HG03469 (cell line): ENCODE measurements around the gene DDX10.
"Not testable (repeated sequence)": the region's sequence is repeated elsewhere in the genome, so short reads cannot be mapped to it uniquely, and the experiment has no call there.

Experiments used
- ATAC-seq: cut with Tn5 transposase; IDR thresholded peaks from one replicate; pipeline ENCODE4 v1.9.1; 2021; ENCODE audit warnings: mild to moderate bottlenecking, moderate library complexity, moderate number of reproducible peaks; ENCODE audit not compliant: unreplicated experiment

DDX10 gene

DNA sequence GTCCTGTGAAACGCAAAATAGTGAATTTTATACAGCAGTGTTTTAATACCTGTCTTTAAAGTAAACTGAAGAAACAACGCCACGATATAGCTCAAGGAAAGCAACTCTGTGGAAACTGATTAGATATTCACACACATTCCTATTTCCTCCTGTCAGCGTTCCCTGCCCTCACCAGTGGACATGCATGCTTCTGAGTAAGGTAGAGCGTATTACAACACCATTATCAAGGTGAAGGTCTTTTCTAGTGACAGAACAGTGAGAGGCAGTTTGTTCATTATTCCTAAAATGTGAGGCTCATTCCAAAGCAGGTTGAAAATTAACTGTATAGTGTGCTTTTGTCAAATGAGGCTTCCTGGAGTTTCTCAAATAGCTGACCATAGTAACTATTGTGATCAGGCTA lies 153.1 kb downstream of the DDX10 start:
- no peak for ATAC-seq

DNA sequence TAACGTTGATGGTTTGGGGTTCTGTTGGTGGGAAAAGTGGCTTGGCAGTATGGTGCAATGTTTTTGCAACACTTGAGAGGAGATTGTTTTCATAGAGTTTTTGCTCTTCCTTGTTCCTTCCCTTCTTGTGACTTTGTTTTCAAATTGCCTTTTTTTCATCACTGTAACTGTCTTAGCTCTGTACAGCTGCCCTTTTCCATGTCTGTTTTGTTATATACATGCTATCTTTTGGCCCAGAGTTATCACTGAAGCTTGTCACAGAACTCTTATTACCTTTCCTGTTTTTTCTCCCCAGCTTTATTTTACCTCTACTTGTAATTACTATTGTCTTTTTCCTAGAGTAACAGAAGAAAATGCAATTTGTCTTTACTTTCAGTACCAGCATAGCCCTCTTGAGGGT lies 154.1 kb downstream of the DDX10 start:
- no peak for ATAC-seq

GRCh38 chr11:108819957-108820356 lies 155.1 kb downstream of the DDX10 start:
- no peak for ATAC-seq

GRCh38 chr11:108823960-108824359 lies 159.1 kb downstream of the DDX10 start:
- not testable (repeated sequence) for ATAC-seq

DNA sequence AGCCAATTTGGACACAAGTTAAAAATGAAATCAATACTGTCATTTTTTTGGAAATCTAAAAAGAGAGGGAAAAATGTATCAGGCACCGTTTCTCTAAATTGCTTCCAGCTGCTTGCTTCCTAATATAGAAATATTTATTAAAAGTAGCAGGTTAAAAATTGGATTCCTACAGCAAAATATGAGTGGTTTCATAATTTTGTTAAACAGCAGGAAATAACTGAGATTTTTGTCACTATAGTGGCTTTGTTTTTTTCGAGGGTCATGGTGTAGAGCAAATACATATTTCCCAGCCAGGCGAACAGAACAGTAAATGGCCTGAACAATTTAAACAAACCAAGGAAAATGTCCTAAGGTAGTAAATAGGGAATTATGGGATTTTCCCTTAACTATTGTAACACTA lies 159.7 kb downstream of the DDX10 start:
- no peak for ATAC-seq

DNA sequence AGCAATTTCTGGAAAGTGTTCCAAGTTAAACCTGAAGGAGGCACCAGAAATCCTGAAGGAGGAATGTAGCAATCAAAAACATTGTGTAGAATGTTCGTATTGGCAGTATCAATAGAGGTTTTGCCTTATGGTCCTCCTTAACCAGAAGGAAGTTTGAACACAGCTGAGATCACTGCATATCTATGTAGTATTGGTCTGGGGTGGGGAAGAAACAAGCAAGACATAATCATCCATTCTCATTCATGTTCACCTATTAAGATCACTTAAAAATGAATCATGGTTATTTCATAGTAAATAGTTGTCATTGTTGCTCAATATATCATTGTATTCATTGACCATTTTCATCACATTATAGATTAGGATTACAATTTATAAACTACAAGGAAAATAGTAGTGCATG lies 160.5 kb downstream of the DDX10 start:
- no peak for ATAC-seq

- no peak for ATAC-seq
These were observed 161.3 kb downstream of the DDX10 start for GRCh38 chr11:108826136-108826535.

GRCh38 chr11:108835624-108836023 lies 170.8 kb downstream of the DDX10 start:
- no peak for ATAC-seq

- ATAC-seq, result no peak
These were observed 171.7 kb downstream of the DDX10 start for GRCh38 chr11:108836541-108836940.

DNA sequence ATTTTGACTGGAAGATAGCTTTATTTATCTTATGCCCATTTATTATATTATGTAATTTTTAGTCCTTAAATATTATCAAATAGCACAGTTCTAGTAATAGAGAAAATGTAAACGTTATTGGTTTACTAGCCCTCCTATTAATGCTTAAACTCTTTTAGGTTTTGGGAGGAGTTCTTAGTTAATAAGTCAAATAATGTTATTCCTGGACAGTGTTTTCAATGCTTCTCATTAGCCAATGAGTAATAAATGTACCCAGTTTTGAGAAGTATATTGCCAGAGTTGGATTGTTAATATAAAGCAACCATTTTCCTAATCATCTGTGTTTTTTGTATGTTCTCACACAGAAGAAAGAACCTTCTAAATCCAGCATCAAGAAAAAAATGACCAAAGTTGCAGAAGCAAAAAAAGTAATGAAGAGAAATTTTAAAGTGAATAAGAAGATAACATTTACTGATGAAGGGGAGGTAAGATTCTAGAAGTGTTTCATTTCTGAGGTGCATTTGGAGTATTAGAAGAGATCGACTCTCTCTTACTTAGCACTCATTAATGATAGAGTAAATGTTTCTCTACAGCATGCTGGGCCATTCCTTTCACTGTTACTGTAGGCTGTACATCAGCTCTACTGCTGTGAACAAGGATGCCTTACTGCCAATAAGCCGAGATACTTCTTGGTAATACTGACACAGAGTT lies 173.4 kb downstream of the DDX10 start:
- no peak for ATAC-seq

DNA sequence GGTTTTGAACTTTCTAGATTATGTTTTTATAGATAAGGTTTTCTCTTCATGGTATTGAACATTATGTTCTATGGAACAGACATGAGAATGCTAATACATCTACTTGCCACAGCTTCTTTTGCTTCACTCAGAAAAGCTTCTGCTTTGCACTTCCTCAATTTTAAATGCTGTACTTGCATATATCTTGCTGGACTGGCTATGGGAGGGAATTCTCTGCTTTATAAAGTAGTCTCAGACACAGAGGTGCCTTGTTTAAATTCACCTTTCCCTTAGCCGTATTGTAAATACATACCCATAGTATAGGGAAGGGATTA lies 173.9 kb downstream of the DDX10 start:
- no peak for ATAC-seq

DNA sequence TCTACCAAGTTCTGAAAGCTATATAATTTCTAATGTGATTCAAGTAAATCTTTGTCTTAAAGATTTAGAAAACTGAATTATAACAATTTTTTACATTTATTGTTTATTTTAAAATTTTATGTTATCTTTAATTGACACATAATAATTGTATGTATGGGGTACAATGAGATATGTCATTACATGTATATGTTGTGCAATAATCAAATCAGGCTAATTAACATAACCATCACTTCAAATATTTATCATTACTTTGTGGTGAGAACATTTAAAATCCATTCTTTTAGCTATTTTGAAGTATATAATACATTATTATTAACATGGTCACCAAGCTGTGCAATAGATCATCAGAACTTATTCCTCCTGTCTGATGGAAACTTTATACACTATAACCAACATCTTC lies 181.1 kb downstream of the DDX10 start:
- no peak for ATAC-seq

DNA sequence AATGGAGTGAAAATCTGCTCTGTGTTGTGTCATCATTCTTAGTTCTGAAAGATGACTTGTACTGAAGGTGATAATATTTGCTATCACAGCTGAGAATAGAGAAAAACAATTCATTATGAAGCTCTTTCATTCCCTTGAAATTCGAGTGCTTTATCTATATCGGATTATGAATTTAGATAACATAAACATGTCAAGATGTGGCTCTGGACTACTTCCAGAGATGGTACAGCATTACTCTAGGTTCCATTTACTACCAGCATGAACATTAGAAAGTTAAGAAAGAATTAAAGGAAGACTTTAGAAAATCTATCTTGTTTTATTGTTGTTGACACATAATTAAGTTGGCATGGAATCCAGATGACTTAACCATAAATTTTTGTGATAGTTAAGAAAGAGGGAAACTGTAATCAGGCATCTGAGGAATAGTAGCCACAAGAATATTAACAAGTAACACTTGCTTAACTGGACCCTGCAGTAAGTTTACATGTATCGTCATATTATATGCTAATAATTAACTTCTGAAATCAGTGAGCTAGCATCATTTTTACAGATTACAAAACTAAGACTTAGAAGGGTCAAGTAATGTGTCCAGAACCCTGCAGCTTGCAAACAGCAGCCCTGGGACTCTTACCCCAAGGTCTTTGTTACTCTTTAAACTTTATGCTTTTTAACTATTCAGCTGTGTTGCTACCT lies 182.6 kb downstream of the DDX10 start:
- no peak for ATAC-seq

GRCh38 chr11:108851781-108852180 lies 186.9 kb downstream of the DDX10 start:
- no peak for ATAC-seq

- ATAC-seq, result no peak
These were observed 187.8 kb downstream of the DDX10 start for GRCh38 chr11:108852701-108853100.

DNA sequence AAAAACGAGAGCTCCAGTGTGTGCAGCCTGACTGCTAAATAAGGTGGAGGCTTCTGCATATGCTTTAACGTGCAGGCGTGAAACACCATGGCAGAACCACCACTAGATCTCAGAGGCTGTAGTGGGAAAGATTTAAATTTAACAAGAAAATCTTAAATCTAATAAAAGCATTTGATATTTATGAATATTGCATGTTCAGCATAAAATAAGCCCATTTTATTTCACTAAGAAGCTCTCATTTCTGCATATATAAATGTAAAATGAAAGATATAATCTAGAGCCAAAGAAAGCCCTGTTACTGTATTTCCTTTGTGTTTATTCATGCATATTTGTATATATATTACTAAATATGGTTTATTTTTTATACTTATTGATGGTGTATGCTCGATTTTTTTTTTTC lies 188.3 kb downstream of the DDX10 start:
- no peak for ATAC-seq

DNA sequence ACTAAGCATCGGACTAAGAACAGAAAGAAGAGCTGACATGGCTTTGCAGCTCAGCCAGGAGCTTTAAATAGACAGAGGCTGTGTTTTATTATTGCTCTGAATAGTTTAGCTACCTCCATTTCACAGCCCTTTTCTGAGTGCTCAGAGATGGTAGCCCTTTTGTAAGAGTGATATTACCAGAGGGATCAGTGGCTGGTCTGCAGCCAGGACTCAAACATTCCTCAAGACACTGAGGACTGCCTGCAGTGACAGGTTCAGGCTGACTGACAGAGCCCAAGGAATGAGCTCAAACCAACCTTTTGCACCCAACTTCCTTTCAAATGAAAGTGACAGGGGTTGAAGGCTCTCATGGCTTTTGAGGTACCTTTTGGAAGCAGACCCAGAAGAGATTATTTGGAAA lies 189.0 kb downstream of the DDX10 start:
- peak; percentile 23 for ATAC-seq

DNA sequence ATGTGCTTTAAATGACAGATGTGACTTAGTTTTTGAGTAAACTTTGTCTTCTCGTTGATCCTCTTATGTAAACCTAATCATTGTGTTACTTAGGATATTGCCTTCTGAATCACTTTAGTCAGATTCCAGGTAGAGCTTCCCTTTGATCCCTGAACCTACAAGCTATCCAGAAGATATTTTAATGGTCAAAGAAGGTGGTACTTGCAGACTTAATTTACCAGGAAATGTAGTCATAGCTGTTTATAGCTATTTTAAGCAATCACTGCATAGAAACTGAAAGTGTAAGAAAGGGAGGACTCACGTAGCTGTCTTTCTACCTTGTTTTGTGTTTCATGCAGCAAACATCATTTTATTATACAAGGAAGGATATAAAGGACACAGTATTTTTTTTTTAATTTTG lies 189.5 kb downstream of the DDX10 start:
- peak; percentile 93 for ATAC-seq

GRCh38 chr11:108857382-108857781 lies 192.5 kb downstream of the DDX10 start:
- no peak for ATAC-seq

DNA sequence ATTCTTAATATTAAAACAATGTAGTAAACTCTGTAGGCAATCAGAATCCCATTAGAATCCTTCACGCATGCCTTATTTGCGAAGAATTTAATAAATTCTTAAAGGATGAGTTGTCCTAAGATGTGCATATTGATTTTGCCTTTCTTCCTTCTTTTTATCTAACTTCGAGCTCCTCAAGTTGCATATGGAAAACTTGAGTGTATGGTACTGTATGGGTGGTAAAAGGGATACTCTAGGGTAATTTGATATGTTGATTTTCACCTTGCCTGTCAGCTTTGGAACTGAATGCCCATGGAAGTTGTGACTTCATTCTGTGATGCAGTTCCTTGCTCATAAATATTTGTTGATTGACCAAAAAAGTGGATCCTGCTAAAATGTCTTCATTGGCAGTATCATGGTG lies 193.8 kb downstream of the DDX10 start:
- ATAC-seq, result no peak

GRCh38 chr11:108859510-108859909 lies 194.6 kb downstream of the DDX10 start:
- ATAC-seq, result no peak

GRCh38 chr11:108863528-108863927 lies 198.7 kb downstream of the DDX10 start:
- ATAC-seq, result no peak

DNA sequence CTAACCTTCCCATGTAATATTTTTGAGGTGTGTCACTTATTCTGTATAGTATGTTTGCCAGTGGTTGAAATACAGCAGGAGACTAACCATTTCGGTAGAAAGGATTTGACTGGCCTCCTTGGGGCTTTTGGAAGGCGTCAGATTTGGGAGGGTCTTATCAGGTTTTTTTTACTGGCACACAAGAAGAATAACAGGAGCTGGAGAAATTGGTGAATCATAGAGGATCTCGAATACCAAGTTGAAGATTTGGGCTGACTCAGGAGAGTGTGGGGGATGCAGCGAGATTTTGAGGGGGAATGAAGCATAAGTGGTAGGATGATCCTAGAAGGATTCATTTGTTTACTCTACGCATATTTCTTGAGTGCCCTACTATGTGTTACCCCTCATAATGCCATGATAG lies 200.5 kb downstream of the DDX10 start:
- no peak for ATAC-seq
